Measurements from ENCODE around the gene ANXA9. TPM values are rescaled to one million over a fixed set of nuclear protein-coding genes. Genes with fewer than 3 reads are reported as not detected.

The ANXA9 gene
- 0.32 TPM in 1 of 2 replicates, not detected in the other for total RNA-seq

- Mint-ChIP-seq H3K27ac (no peak within 1 kb of the TSS), H3K4me3 (ENCODE audit: low read depth) (no peak within 1 kb of the TSS), H3K9me3 (no peaks in the 10 kb centered on the region), H3K4me1 (ENCODE audit: low read depth) (peaks cover 11% of the 10 kb centered on the region), H3K36me3 (ENCODE audit: low read depth) (no peaks in the 10 kb centered on the region), H3K27me3 (ENCODE audit: low read depth) (no peaks in the 10 kb centered on the region)
- intact Hi-C loops (cut with micrococcal nuclease), result no loop called here
- no peak for DNase-seq (ENCODE audit: low spot score)
These were observed at the start of gene ANXA9 for GRCh38 chr1:150981805-150982712. Gene ANXA9, plus strand, starts transcription at chr1:150982292. Its CDS starts 814 bp downstream, at chr1:150983106.

GRCh38 chr1:150944856-150945255 is 37.2 kb upstream of the ANXA9 start:
- peaks cover 3% of the 10 kb centered on the region for H3K4me1 Mint-ChIP-seq (ENCODE audit: low read depth)
- no peak for DNase-seq (ENCODE audit: low spot score)
- H3K9me3 Mint-ChIP-seq, result no peaks in the 10 kb centered on the region
- no peak overlapping the region for H3K4me3 Mint-ChIP-seq (ENCODE audit: low read depth)
- intact Hi-C loops (cut with micrococcal nuclease), result no loop called here
- H3K36me3 Mint-ChIP-seq (ENCODE audit: low read depth), result peaks cover 68% of the 10 kb centered on the region
- no peak overlapping the region for H3K27ac Mint-ChIP-seq
- H3K27me3 Mint-ChIP-seq (ENCODE audit: low read depth), result no peaks in the 10 kb centered on the region

GRCh38 chr1:150954708-150955107 is 27.4 kb upstream of the ANXA9 start:
- no peak overlapping the region for H3K27ac Mint-ChIP-seq
- intact Hi-C loops (cut with micrococcal nuclease), result no loop called here
- H3K9me3 Mint-ChIP-seq, result no peaks in the 10 kb centered on the region
- DNase-seq (ENCODE audit: low spot score), result no peak
- H3K4me1 Mint-ChIP-seq (ENCODE audit: low read depth), result peaks cover 4% of the 10 kb centered on the region
- no peak overlapping the region for H3K4me3 Mint-ChIP-seq (ENCODE audit: low read depth)
- peaks cover 70% of the 10 kb centered on the region for H3K36me3 Mint-ChIP-seq (ENCODE audit: low read depth)
- H3K27me3 Mint-ChIP-seq (ENCODE audit: low read depth), result no peaks in the 10 kb centered on the region

GRCh38 chr1:150955280-150955679 is 26.8 kb upstream of the ANXA9 start:
- Mint-ChIP-seq H3K27me3 (ENCODE audit: low read depth) (no peaks in the 10 kb centered on the region), H3K4me3 (ENCODE audit: low read depth) (no peak overlapping the region), H3K27ac (no peak overlapping the region), H3K4me1 (ENCODE audit: low read depth) (peaks cover 4% of the 10 kb centered on the region), H3K9me3 (no peaks in the 10 kb centered on the region), H3K36me3 (ENCODE audit: low read depth) (peaks cover 72% of the 10 kb centered on the region)
- DNase-seq (ENCODE audit: low spot score), result no peak
- intact Hi-C loops (cut with micrococcal nuclease), result no loop called here

GRCh38 chr1:150957666-150958065 is 24.4 kb upstream of the ANXA9 start:
- H3K27ac Mint-ChIP-seq, result no peak overlapping the region
- no peak for DNase-seq (ENCODE audit: low spot score)
- intact Hi-C loops (cut with micrococcal nuclease), result no loop called here
- H3K36me3 Mint-ChIP-seq (ENCODE audit: low read depth), result peaks cover 72% of the 10 kb centered on the region
- no peak overlapping the region for H3K4me3 Mint-ChIP-seq (ENCODE audit: low read depth)
- H3K27me3 Mint-ChIP-seq (ENCODE audit: low read depth), result no peaks in the 10 kb centered on the region
- H3K9me3 Mint-ChIP-seq, result no peaks in the 10 kb centered on the region
- peaks cover 4% of the 10 kb centered on the region for H3K4me1 Mint-ChIP-seq (ENCODE audit: low read depth)

- no peak overlapping the region for H3K27ac Mint-ChIP-seq
- H3K4me3 Mint-ChIP-seq (ENCODE audit: low read depth), result no peak overlapping the region
- DNase-seq (ENCODE audit: low spot score), result no peak
- H3K4me1 Mint-ChIP-seq (ENCODE audit: low read depth), result peaks cover 6% of the 10 kb centered on the region
- intact Hi-C loops (cut with micrococcal nuclease), result no loop called here
- H3K9me3 Mint-ChIP-seq, result no peaks in the 10 kb centered on the region
- H3K27me3 Mint-ChIP-seq (ENCODE audit: low read depth), result no peaks in the 10 kb centered on the region
- H3K36me3 Mint-ChIP-seq (ENCODE audit: low read depth), result peaks cover 79% of the 10 kb centered on the region
These were observed 21.4 kb upstream of the ANXA9 start for GRCh38 chr1:150960646-150961045.

GRCh38 chr1:150961756-150962155 is 20.3 kb upstream of the ANXA9 start:
- no peak for DNase-seq (ENCODE audit: low spot score)
- no peak overlapping the region for H3K4me3 Mint-ChIP-seq (ENCODE audit: low read depth)
- H3K4me1 Mint-ChIP-seq (ENCODE audit: low read depth), result peaks cover 6% of the 10 kb centered on the region
- H3K9me3 Mint-ChIP-seq, result no peaks in the 10 kb centered on the region
- H3K27ac Mint-ChIP-seq, result no peak overlapping the region
- no peaks in the 10 kb centered on the region for H3K27me3 Mint-ChIP-seq (ENCODE audit: low read depth)
- intact Hi-C loops (cut with micrococcal nuclease), result no loop called here
- peaks cover 85% of the 10 kb centered on the region for H3K36me3 Mint-ChIP-seq (ENCODE audit: low read depth)

GRCh38 chr1:150963321-150964163 is 18.6 kb upstream of the ANXA9 start:
- peaks cover 95% of the 10 kb centered on the region for H3K36me3 Mint-ChIP-seq (ENCODE audit: low read depth)
- DNase-seq (ENCODE audit: low spot score), result no peak
- intact Hi-C loops (cut with micrococcal nuclease), result no loop called here

GRCh38 chr1:150964164-150964489 is 18.0 kb upstream of the ANXA9 start:
- H3K9me3 Mint-ChIP-seq, result no peaks in the 10 kb centered on the region
- DNase-seq (ENCODE audit: low spot score), result no peak
- peaks cover 93% of the 10 kb centered on the region for H3K36me3 Mint-ChIP-seq (ENCODE audit: low read depth)
- no peaks in the 10 kb centered on the region for H3K27me3 Mint-ChIP-seq (ENCODE audit: low read depth)
- H3K4me3 Mint-ChIP-seq (ENCODE audit: low read depth), result no peak overlapping the region
- H3K27ac Mint-ChIP-seq, result no peak overlapping the region
- H3K4me1 Mint-ChIP-seq (ENCODE audit: low read depth), result peaks cover 2% of the 10 kb centered on the region
- intact Hi-C loops (cut with micrococcal nuclease), result no loop called here

More at GRCh38 chr1:150963321-150964163, 18.6 kb upstream of the ANXA9 start:
- Mint-ChIP-seq H3K4me1 (ENCODE audit: low read depth) (peaks cover 2% of the 10 kb centered on the region), H3K9me3 (no peaks in the 10 kb centered on the region), H3K27ac (no peak overlapping the region), H3K27me3 (ENCODE audit: low read depth) (no peaks in the 10 kb centered on the region), H3K4me3 (ENCODE audit: low read depth) (no peak overlapping the region)

GRCh38 chr1:150965605-150966004 is 16.5 kb upstream of the ANXA9 start:
- Mint-ChIP-seq H3K9me3 (no peaks in the 10 kb centered on the region), H3K4me1 (ENCODE audit: low read depth) (peaks cover 7% of the 10 kb centered on the region), H3K27me3 (ENCODE audit: low read depth) (no peaks in the 10 kb centered on the region), H3K36me3 (ENCODE audit: low read depth) (peaks cover 78% of the 10 kb centered on the region), H3K27ac (no peak overlapping the region), H3K4me3 (ENCODE audit: low read depth) (no peak overlapping the region)
- no peak for DNase-seq (ENCODE audit: low spot score)
- intact Hi-C loops (cut with micrococcal nuclease), result no loop called here

- intact Hi-C loops (cut with micrococcal nuclease), result no loop called here
- Mint-ChIP-seq H3K9me3 (no peaks in the 10 kb centered on the region), H3K27me3 (ENCODE audit: low read depth) (no peaks in the 10 kb centered on the region), H3K4me3 (ENCODE audit: low read depth) (no peak overlapping the region), H3K4me1 (ENCODE audit: low read depth) (peaks cover 10% of the 10 kb centered on the region), H3K36me3 (ENCODE audit: low read depth) (peaks cover 78% of the 10 kb centered on the region), H3K27ac (no peak overlapping the region)
- DNase-seq (ENCODE audit: low spot score), result no peak
These were observed 16.1 kb upstream of the ANXA9 start for GRCh38 chr1:150966011-150966410.

- intact Hi-C loops (cut with micrococcal nuclease), result no loop called here
These were observed 14.2 kb upstream of the ANXA9 start for GRCh38 chr1:150967936-150968335.

GRCh38 chr1:150968491-150968890 is 13.6 kb upstream of the ANXA9 start:
- H3K27me3 Mint-ChIP-seq (ENCODE audit: low read depth), result no peaks in the 10 kb centered on the region
- DNase-seq (ENCODE audit: low spot score), result no peak
- H3K4me3 Mint-ChIP-seq (ENCODE audit: low read depth), result no peak overlapping the region
- no peak overlapping the region for H3K27ac Mint-ChIP-seq
- peaks cover 30% of the 10 kb centered on the region for H3K4me1 Mint-ChIP-seq (ENCODE audit: low read depth)
- H3K36me3 Mint-ChIP-seq (ENCODE audit: low read depth), result peaks cover 75% of the 10 kb centered on the region
- intact Hi-C loops (cut with micrococcal nuclease), result no loop called here
- no peaks in the 10 kb centered on the region for H3K9me3 Mint-ChIP-seq

More at GRCh38 chr1:150967936-150968335, 14.2 kb upstream of the ANXA9 start:
- DNase-seq (ENCODE audit: low spot score), result no peak
- peaks cover 76% of the 10 kb centered on the region for H3K36me3 Mint-ChIP-seq (ENCODE audit: low read depth)
- H3K9me3 Mint-ChIP-seq, result no peaks in the 10 kb centered on the region
- H3K4me3 Mint-ChIP-seq (ENCODE audit: low read depth), result no peak overlapping the region
- H3K27me3 Mint-ChIP-seq (ENCODE audit: low read depth), result no peaks in the 10 kb centered on the region
- no peak overlapping the region for H3K27ac Mint-ChIP-seq
- peaks cover 26% of the 10 kb centered on the region for H3K4me1 Mint-ChIP-seq (ENCODE audit: low read depth)
